KMS-11 (cell line): ENCODE results near the gene FOXO6.

Experiments
- H2AFZ ChIP-seq: fragments of 200-600 bp; sonication (generic); 2 replicates; pipeline ENCODE4 v1.6.1; 2016; ENCODE audit warnings: antibody characterized with exemption, mixed run types, low read depth
- H3K27ac ChIP-seq: fragments of 200-600 bp; sonication (generic); 2 replicates; pipeline ENCODE4 v1.6.1; 2016; ENCODE audit warnings: mild to moderate bottlenecking, mixed run types
- H3K27me3 ChIP-seq: fragments of 200-600 bp; sonication (generic); 2 replicates; pipeline ENCODE4 v1.6.1; 2017; ENCODE audit warnings: mild to moderate bottlenecking, low read depth, mixed run types, moderate library complexity; ENCODE audit not compliant: insufficient read depth
- H3K36me3 ChIP-seq: fragments of 200-600 bp; sonication (generic); 2 replicates; pipeline ENCODE4 v1.6.1; 2017; ENCODE audit warnings: mild to moderate bottlenecking, mixed run types; ENCODE audit not compliant: insufficient read depth
- H3K4me1 ChIP-seq: fragments of 200-600 bp; sonication (generic); 2 replicates; pipeline ENCODE4 v1.6.1; 2016; ENCODE audit warnings: mild to moderate bottlenecking, low read depth, mixed run types; ENCODE audit not compliant: poor library complexity, severe bottlenecking
- H3K4me2 ChIP-seq: fragments of 200-600 bp; sonication (generic); 2 replicates; pipeline ENCODE4 v1.7.0; 2016; ENCODE audit warnings: mild to moderate bottlenecking, mixed run types
- H3K4me3 ChIP-seq: fragments of 200-600 bp; sonication (generic); IDR thresholded peaks from 2 replicates; pipeline ENCODE4 v1.6.1; 2017; ENCODE audit warnings: low read depth, low read length, mixed read lengths; ENCODE audit not compliant: insufficient read depth
- H3K79me2 ChIP-seq: fragments of 200-600 bp; sonication (generic); 2 replicates; pipeline ENCODE4 v1.6.1; 2016; ENCODE audit warnings: low read depth, mixed run types; ENCODE audit not compliant: insufficient read depth
- H3K9ac ChIP-seq: fragments of 200-600 bp; sonication (generic); 2 replicates; pipeline ENCODE4 v1.6.1; 2016; ENCODE audit warnings: mild to moderate bottlenecking, mixed run types
- H4K20me1 ChIP-seq: fragments of 200-600 bp; sonication (generic); 2 replicates; pipeline ENCODE4 v1.6.1; 2016; ENCODE audit warnings: mild to moderate bottlenecking, mixed run types; ENCODE audit not compliant: insufficient read depth
- TF ChIP-seq, protein P1 (sequence below): fragments of 200-600 bp; sonication (generic); conservative IDR thresholded peaks from 2 replicates; pipeline ENCODE4 v1.6.1; 2017; ENCODE audit warnings: low read depth, mild to moderate bottlenecking, antibody characterized with exemption, low read length, moderate library complexity, mixed read lengths

FOXO6 gene

DNA sequence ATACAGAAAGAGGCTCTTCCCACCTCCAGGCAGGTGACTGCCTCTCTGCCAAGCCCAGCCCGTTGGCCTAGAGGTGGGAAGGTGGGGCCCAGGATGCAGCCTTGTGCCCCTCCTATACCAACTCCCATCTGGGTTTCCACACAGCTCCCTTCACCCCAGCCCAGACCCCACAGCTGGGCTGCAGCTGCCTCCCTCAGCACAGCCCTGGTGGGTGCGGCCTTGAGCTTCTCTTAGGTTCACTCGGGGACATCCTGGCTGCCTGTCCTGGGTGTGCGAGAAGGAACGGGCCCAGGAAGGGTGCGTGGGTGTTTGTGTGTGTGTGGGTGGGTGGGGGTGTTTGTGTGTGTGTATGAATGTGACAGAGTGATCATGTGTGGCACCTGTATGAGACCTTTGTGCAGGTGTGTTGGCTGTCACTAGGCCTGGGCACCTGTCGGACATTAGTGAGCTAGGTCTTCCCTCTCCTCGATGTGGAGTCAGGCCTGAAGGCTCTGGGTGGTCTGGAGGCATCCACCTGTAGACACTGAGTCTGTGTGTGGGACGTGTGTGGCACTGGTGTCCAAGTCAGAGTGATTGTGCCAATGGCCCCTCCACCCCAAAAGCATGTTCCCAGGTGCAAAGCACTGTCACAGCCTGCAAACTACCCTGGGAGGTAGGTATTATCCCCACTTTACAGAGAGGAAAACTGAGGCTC is 30.7 kb downstream of the FOXO6 start:
- Histone ChIP-seq H3K9ac (no peak overlapping the region), H2AFZ (no peak overlapping the region), H3K27me3 (no peaks in the 10 kb centered on the region), H3K4me2 (no peak overlapping the region), H3K27ac (no peak overlapping the region), H3K4me1 (no peaks in the 10 kb centered on the region), H4K20me1 (no peaks in the 10 kb centered on the region), H3K4me3 (no peak overlapping the region), H3K79me2 (no peaks in the 10 kb centered on the region), H3K36me3 (no peaks in the 10 kb centered on the region)
- TF ChIP-seq, protein P1, sequence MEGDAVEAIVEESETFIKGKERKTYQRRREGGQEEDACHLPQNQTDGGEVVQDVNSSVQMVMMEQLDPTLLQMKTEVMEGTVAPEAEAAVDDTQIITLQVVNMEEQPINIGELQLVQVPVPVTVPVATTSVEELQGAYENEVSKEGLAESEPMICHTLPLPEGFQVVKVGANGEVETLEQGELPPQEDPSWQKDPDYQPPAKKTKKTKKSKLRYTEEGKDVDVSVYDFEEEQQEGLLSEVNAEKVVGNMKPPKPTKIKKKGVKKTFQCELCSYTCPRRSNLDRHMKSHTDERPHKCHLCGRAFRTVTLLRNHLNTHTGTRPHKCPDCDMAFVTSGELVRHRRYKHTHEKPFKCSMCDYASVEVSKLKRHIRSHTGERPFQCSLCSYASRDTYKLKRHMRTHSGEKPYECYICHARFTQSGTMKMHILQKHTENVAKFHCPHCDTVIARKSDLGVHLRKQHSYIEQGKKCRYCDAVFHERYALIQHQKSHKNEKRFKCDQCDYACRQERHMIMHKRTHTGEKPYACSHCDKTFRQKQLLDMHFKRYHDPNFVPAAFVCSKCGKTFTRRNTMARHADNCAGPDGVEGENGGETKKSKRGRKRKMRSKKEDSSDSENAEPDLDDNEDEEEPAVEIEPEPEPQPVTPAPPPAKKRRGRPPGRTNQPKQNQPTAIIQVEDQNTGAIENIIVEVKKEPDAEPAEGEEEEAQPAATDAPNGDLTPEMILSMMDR: no peak

DNA sequence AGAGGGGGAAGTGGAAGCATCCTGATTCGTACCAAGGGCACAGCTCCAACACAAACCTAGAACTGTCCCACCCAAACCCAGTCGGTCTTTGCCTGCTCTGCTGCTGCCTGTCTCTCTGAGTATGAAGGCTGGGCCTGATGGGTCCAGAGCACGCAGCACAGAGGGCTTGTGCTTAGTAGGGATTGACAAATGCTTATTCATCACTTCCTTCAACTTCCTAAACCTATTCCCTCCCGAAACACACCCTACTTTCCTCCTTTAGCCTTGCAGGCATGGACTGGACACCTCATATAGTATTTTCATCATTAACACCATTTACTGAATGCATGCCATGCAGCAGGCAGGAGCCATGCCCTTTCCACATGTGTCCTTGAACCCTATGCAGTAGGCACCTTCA is 31.3 kb downstream of the FOXO6 start:
- H3K27ac ChIP-seq: no peak overlapping the region
- H4K20me1 ChIP-seq: no peaks in the 10 kb centered on the region
- H3K27me3 ChIP-seq: no peaks in the 10 kb centered on the region

DNA sequence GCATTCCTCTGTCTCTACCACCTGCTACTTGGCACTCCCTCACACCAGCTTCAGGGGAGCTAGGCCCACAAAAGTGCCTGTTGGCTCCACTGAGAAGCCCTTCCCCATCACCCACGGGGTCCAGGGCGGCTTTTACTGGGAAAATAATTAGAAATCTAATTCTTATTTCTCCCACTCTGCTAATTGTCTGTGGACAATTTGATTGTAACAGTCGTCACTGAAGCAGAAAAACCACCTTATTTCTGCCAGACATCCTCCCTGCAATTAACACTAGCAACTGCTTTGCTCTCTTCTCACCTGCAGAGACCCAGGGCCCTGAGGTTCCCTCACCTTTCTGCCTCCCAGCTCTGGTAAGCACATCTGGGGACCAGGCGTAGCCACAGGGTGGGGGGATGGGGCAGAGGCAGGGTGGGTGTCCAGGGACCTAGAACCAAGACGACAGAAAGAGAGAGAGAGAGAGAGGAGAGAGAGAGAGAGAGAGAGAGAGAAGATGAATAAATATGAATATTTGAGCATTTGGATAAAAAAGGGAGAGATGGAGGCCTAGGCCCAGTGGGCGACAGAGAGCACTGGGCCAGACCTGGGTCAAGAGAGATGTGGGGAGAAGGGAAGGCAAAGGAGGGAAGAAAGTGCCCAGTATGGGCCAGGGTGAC is 32.6 kb downstream of the FOXO6 start:
- TF ChIP-seq, protein P1: no peak
- no peak overlapping the region for H3K4me2 ChIP-seq
- H3K27ac ChIP-seq: no peak overlapping the region
- H2AFZ ChIP-seq: no peak overlapping the region
- H4K20me1 ChIP-seq: no peaks in the 10 kb centered on the region
- H3K27me3 ChIP-seq: no peaks in the 10 kb centered on the region
- no peaks in the 10 kb centered on the region for H3K4me1 ChIP-seq
- no peak overlapping the region for H3K9ac ChIP-seq
- H3K79me2 ChIP-seq: no peaks in the 10 kb centered on the region
- H3K4me3 ChIP-seq: no peak overlapping the region
- no peaks in the 10 kb centered on the region for H3K36me3 ChIP-seq

More for the DNA sequence above, 31.3 kb downstream of the FOXO6 start:
- Histone ChIP-seq H3K9ac (no peak overlapping the region), H3K36me3 (no peaks in the 10 kb centered on the region), H3K4me3 (no peak overlapping the region), H3K4me2 (no peak overlapping the region), H3K79me2 (no peaks in the 10 kb centered on the region), H2AFZ (no peak overlapping the region), H3K4me1 (no peaks in the 10 kb centered on the region)
- TF ChIP-seq, protein P1: no peak

DNA sequence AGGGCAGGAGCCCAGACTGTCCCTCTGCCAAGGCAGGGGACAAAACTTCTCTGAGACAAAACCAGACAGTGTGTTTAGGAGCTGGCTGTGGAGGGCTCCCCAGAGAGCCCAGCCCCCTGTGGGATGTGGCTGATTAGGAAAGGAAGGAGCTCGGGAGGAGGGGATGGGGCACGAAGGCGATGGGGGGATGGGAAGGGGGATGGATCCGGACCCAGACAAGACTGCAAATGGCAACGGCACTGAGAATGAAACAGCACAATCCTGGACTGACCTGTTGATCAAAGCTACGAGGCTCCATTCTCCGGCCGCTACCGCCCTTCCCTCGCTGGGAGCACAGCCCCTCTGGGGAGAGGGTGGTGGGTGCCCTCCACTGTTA is 33.1 kb downstream of the FOXO6 start:
- Histone ChIP-seq H3K9ac (no peak overlapping the region), H3K27ac (no peak overlapping the region), H3K4me2 (no peak overlapping the region), H3K4me1 (no peaks in the 10 kb centered on the region), H4K20me1 (no peaks in the 10 kb centered on the region), H3K79me2 (no peaks in the 10 kb centered on the region), H3K27me3 (no peaks in the 10 kb centered on the region), H3K36me3 (no peaks in the 10 kb centered on the region), H2AFZ (no peak overlapping the region), H3K4me3 (no peak overlapping the region)
- TF ChIP-seq, protein P1: no peak
